ENCODE data around the gene DUSP15.
"Not testable (repeated sequence)": the region's sequence is repeated elsewhere in the genome, so short reads cannot be mapped to it uniquely, and the experiment has no call there.

The DUSP15 gene

DNA sequence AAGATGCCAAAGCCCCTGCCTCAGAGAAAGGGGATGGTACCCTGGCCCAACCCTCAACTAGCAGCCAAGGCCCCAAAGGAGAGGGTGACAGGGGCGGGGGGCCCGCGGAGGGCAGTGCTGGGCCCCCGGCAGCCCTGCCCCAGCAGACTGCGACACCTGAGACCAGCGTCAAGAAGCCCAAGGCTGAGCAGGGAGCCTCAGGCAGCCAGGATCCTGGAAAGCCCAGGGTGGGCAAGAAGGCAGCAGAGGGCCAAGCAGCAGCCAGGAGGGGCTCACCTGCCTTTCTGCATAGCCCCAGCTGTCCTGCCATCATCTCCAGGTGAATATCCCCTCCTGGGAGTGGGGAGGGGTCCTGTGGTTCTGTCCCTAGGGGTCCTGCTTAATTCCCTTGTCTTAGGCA lies 50.1 kb downstream of the DUSP15 start:
- no peak for DNase-seq

DNA sequence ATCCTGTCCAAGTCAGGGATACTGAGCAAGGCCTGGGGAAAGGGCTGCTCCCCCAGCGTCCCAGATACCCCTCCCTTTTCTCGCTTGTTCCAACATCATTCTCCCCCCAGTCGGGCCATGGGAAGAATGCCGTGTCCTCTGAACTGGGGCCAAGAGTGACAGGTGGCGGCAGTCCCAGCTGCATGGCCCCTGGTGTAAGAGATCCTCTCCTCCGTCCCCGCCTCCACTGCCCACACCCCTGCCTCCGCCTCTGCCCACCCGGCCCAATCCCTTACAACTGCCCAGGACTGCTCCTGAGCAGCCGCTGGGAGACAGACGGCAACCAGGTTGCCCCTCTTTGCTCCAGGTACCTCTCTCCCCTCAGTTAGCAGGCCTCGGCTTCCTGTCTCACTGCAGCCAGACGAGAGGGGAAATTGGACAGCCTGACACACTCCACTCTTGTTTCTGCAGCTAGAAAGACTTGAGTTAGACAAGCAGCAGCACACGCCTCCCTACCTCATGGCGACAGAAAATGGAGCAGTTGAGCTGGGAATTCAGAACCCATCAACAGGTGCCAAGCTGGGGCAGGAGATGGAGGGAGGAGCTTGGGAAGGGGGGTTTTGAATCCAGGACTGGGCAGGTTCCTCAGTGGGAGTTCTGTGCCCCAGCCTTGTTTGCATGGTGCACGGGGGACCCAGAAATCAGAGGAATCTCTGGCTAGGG lies 51.1 kb downstream of the DUSP15 start, which contains the start of gene MYLK2:
Gene MYLK2 (plus strand): TSS at position 274 of the 702 bp plus-strand sequence. CDS start 225 bp downstream, at position 499.
- DNase-seq, result no peak

DNA sequence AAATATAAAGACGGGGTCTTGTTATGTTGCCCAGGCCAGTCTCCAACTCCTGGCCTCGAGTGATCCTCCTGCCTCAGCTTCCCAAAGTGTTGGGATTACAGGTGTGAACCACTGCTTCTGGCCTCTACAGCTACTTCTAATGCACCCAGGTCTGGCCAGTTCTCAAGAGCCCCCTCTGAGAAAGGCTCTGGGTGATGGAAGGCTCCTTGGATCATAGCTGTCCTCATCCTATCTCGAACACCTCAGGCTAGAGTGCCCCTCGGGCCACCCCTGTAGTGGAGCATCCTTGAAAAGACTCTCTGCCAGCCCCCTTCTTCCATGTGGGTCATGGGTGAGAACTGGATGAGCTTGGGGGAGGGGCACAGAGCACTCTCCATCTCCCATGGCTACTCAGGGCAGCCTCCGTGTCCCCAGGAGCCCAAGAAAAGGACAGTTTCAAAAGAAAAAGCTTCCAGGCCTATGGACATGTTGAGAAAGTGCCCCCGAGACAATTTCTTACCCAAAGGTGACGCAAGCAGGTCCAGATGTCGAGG lies 51.9 kb downstream of the DUSP15 start:
- no peak for DNase-seq

DNA sequence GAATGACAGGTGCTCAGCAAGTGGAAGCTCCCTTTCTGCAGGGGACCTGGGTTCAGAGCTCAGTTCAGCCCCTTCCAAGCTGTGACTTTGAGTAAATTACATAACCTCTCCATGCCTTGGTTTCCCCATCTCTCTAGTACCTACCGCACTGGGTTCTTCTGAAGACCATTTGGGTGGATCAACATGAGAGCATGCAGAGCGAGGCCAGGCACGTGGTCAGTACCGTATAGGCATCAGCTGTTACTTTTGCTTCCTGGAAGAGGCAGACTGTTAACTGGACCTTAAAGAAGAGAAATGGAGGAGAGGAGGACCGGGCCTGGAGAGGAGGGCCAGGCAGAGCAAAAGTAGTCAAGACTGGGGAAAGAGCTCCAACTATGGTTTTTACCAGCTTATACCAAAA lies 52.9 kb downstream of the DUSP15 start:
- DNase-seq, result no peak

GRCh38 chr20:31816221-31816620 lies 54.1 kb downstream of the DUSP15 start:
- no peak for DNase-seq

- no peak for DNase-seq
These were observed 54.7 kb downstream of the DUSP15 start for GRCh38 chr20:31815408-31816188.

- DNase-seq, result not testable (repeated sequence)
These were observed 56.2 kb downstream of the DUSP15 start for GRCh38 chr20:31814142-31814541.

GRCh38 chr20:31813611-31814010 lies 56.7 kb downstream of the DUSP15 start:
- DNase-seq, result no peak

DNA sequence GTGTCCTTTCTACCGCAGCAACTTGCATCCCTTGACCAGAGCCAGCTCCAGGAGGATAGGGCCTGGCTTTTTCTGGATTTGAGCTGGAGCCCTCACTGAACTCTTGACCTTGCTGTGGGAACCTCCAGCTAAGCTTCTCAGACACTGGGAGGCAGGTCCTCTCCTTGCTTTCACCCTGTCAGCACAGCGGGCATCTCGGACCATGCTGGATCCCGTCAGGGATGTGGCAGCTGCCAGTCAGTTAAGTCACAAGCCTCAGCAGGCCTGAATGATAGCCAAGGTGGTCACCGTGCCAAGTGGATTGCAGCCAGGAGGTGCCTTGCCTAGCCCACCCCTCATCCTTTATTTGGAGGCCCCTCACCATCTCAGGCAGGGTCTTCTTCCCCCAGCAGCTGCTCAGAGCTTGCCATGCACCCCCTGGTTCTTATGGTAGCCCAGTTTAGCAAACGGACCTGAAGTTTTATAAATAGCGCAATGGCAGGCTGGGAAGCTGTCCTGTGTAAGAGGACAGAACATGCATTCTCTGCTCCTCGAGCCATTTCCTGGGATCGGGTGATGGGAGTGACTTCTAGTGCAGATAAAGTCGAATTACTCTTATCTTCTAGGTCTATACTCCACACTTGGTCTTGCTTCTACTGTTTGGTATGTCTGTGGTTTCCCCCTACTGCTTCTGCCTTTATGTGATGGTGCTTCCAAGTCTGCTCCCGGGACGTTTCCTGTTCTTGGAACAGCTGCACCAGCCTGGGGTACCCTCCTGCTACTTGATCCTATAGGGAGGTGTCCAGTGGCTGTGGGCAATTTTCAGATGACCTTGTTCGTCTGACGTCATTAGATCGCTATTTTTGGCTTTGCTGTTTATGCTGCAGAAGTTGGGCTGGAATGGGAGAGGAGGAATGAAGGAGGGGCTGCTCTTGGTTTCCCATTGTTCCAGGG lies 58.3 kb downstream of the DUSP15 start:
- no peak for DNase-seq

- DNase-seq, result no peak
These were observed 59.1 kb downstream of the DUSP15 start for GRCh38 chr20:31811198-31811597.
